PC-3 (cell line): Measurements from ENCODE around the gene RNF14.

Experiments
- EZH2 ChIP-seq: fragments of 300-600 bp; sonication (generic); IDR thresholded peaks from one replicate; pipeline ENCODE4 v1.6.1; 2017; ENCODE audit warnings: antibody characterized with exemption, mild to moderate bottlenecking, low read length; ENCODE audit not compliant: unreplicated experiment
- EZH2phosphoT487 ChIP-seq: fragments of 300-600 bp; sonication (generic); IDR thresholded peaks from 2 replicates; pipeline ENCODE4 v1.6.1; 2018; ENCODE audit warnings: mild to moderate bottlenecking, antibody characterized with exemption, low read length, borderline replicate concordance
- TF ChIP-seq, protein P1 (sequence below): fragments of 300-600 bp; sonication (generic); conservative IDR thresholded peaks from 2 replicates; pipeline ENCODE4 v1.5.1; 2017; ENCODE audit warnings: antibody characterized with exemption, low read depth, mild to moderate bottlenecking, low read length

DNA sequence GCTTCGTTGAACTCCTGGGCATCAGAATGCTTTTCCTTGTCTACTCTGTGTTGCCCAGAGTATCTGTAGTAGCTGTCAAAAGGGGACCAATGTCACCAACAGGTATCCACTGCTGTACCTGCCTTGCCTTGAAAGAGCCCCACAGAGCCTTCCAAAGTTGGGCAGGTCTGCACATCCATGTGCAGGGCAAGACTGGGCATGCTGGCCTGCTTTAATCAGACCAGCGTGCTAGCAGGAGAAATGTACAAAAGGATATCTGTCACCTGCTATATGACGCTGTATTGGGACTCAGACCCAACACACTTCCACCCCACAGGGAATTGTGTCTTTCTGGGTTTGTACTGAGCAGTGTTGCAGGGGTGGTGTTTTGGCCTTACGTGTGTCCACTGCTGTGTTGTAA, 33.4 kb upstream of the RNF14 start:
- TF ChIP-seq, protein P1, sequence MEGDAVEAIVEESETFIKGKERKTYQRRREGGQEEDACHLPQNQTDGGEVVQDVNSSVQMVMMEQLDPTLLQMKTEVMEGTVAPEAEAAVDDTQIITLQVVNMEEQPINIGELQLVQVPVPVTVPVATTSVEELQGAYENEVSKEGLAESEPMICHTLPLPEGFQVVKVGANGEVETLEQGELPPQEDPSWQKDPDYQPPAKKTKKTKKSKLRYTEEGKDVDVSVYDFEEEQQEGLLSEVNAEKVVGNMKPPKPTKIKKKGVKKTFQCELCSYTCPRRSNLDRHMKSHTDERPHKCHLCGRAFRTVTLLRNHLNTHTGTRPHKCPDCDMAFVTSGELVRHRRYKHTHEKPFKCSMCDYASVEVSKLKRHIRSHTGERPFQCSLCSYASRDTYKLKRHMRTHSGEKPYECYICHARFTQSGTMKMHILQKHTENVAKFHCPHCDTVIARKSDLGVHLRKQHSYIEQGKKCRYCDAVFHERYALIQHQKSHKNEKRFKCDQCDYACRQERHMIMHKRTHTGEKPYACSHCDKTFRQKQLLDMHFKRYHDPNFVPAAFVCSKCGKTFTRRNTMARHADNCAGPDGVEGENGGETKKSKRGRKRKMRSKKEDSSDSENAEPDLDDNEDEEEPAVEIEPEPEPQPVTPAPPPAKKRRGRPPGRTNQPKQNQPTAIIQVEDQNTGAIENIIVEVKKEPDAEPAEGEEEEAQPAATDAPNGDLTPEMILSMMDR = no peak
- no peak for TF ChIP-seq EZH2
- no peak for TF ChIP-seq EZH2phosphoT487
